Activated CD8-positive, alpha-beta T cell treated with anti-CD3 and anti-CD28 coated beads for 36 hours (primary cell): ENCODE measurements around the gene FGF13. TPM values are rescaled to one million over a fixed set of nuclear protein-coding genes. Genes with fewer than 3 reads are reported as not detected.
A peak's percentile ranks its signal among the peaks of the same experiment; 100 is the strongest.

Experiments used
- ATAC-seq: fragments of 200-7000 bp; cut with Tn5 transposase; one replicate; pipeline ENCODE4 v1.10.0; 2021; ENCODE audit warnings: mild to moderate bottlenecking, moderate library complexity
- CTCF ChIA-PET: fragments of 350-600 bp; sonication (Branson Sonifier 250); formaldehyde crosslinking; loops from one replicate; lab custom pipeline; 2021; ENCODE audit warnings: antibody characterized with exemption; lab: Charles Lee
- POLR2A ChIA-PET: fragments of 350-600 bp; sonication (Branson Sonifier 250); formaldehyde crosslinking; loops from one replicate; lab custom pipeline; 2021; ENCODE audit warnings: antibody characterized with exemption; lab: Charles Lee
- DNase-seq: peaks from one replicate; pipeline ENCODE4 v3.0.0-alpha.2; 2020
- H3K27ac Mint-ChIP-seq: one replicate; pipeline ENCODE4 v1.8.0; 2021; ENCODE audit warnings: mild to moderate bottlenecking, mixed read lengths
- H3K27me3 Mint-ChIP-seq: one replicate; pipeline ENCODE4 v1.8.0; 2021; ENCODE audit warnings: mixed read lengths
- H3K36me3 Mint-ChIP-seq: one replicate; pipeline ENCODE4 v1.8.0; 2021; ENCODE audit warnings: low read depth, mixed read lengths
- H3K4me1 Mint-ChIP-seq: one replicate; pipeline ENCODE4 v1.8.0; 2021; ENCODE audit warnings: low read depth, mixed read lengths
- H3K4me3 Mint-ChIP-seq: one replicate; pipeline ENCODE4 v1.8.0; 2021; ENCODE audit warnings: mild to moderate bottlenecking, moderate library complexity, mixed read lengths
- H3K9me3 Mint-ChIP-seq: one replicate; pipeline ENCODE4 v1.8.0; 2021; ENCODE audit warnings: mixed read lengths
- CTCF ChIP-seq: fragments of 200-600 bp; IDR thresholded peaks from one replicate; pipeline ENCODE4 v1.8.0; 2022; ENCODE audit warnings: antibody characterized with exemption, mild to moderate bottlenecking
- intact Hi-C: fragments of 100-400 bp; cut with micrococcal nuclease; formaldehyde crosslinking; loops from one replicate; pipeline ENCODE4 v1.10.0; 2022
- total RNA-seq, 2 experiments: library from RNA; stranded (reverse); gene quantifications; one replicate each; pipeline ENCODE4 v1.2.3, GENCODE V29; 2021

FGF13 gene
- total RNA-seq: not detected

GRCh38 chrX:138711399-138712347 is at the start of gene FGF13:
FGF13 (minus strand) TSS chrX:138711717; CDS start chrX:138711003, 714 bp downstream.
- peak; percentile 3 for DNase-seq
- no peaks in the 10 kb centered on the region for H3K9me3 Mint-ChIP-seq
- H3K4me1 Mint-ChIP-seq: no peaks in the 10 kb centered on the region
- H3K4me3 Mint-ChIP-seq: no peak within 1 kb of the TSS
- ChIA-PET POLR2A (no interaction called here), CTCF (no interaction called here)
- no peak for ATAC-seq
- intact Hi-C loops: no loop called here
- TF ChIP-seq CTCF: no peak
- H3K27ac Mint-ChIP-seq: no peak within 1 kb of the TSS
- peaks cover 24% of the 10 kb centered on the region for H3K27me3 Mint-ChIP-seq
- H3K36me3 Mint-ChIP-seq: no peaks in the 10 kb centered on the region

GRCh38 chrX:138759217-138759943 is 47.9 kb upstream of the FGF13 start:
- intact Hi-C loops: no loop called here
- no peaks in the 10 kb centered on the region for H3K36me3 Mint-ChIP-seq
- no peak for ATAC-seq
- no peak overlapping the region for H3K27ac Mint-ChIP-seq
- ChIA-PET POLR2A (no interaction called here), CTCF (no interaction called here)
- no peak for DNase-seq
- no peak overlapping the region for H3K4me3 Mint-ChIP-seq
- no peak for TF ChIP-seq CTCF
- no peaks in the 10 kb centered on the region for H3K9me3 Mint-ChIP-seq
- no peaks in the 10 kb centered on the region for H3K4me1 Mint-ChIP-seq
- no peaks in the 10 kb centered on the region for H3K27me3 Mint-ChIP-seq

GRCh38 chrX:138756234-138756633 is 44.7 kb upstream of the FGF13 start:
- no peak for TF ChIP-seq CTCF
- DNase-seq (no peak), ATAC-seq (no peak)
- intact Hi-C loops: no loop called here
- Mint-ChIP-seq H3K4me3 (no peak overlapping the region), H3K9me3 (no peaks in the 10 kb centered on the region), H3K27me3 (no peaks in the 10 kb centered on the region), H3K36me3 (no peaks in the 10 kb centered on the region), H3K4me1 (no peaks in the 10 kb centered on the region), H3K27ac (no peak overlapping the region)
- ChIA-PET POLR2A (no interaction called here), CTCF (no interaction called here)

GRCh38 chrX:138754861-138755260 is 43.3 kb upstream of the FGF13 start:
- DNase-seq (no peak), ATAC-seq (no peak)
- no peaks in the 10 kb centered on the region for H3K4me1 Mint-ChIP-seq
- no peaks in the 10 kb centered on the region for H3K27me3 Mint-ChIP-seq
- CTCF ChIA-PET: no interaction called here
- H3K36me3 Mint-ChIP-seq: no peaks in the 10 kb centered on the region
- no peak overlapping the region for H3K4me3 Mint-ChIP-seq
- no peak for TF ChIP-seq CTCF
- H3K9me3 Mint-ChIP-seq: no peaks in the 10 kb centered on the region
- POLR2A ChIA-PET: no interaction called here
- no peak overlapping the region for H3K27ac Mint-ChIP-seq
- intact Hi-C loops: no loop called here

GRCh38 chrX:138748480-138748879 is 37.0 kb upstream of the FGF13 start:
- H3K4me3 Mint-ChIP-seq: no peak overlapping the region
- ChIA-PET CTCF (no interaction called here), POLR2A (no interaction called here)
- no peak overlapping the region for H3K27ac Mint-ChIP-seq
- ATAC-seq (no peak), DNase-seq (no peak)
- H3K9me3 Mint-ChIP-seq: no peaks in the 10 kb centered on the region
- peak; percentile 21 for TF ChIP-seq CTCF
- H3K36me3 Mint-ChIP-seq: no peaks in the 10 kb centered on the region
- intact Hi-C loops: loop anchor here (5.0 to 10.0 kb wide), 2 partner anchors 554 to 621 kb away; no protein-coding TSS in a partner anchor
- H3K27me3 Mint-ChIP-seq: no peaks in the 10 kb centered on the region
- no peaks in the 10 kb centered on the region for H3K4me1 Mint-ChIP-seq
